NCI-H2029 treated with DMSO at 0.1 percent for 48 hours (cell line): ENCODE data around the gene KRT27.

Experiments
- DNase-seq: peaks from one replicate; lab custom pipeline; 2025; lab: John Stamatoyannopoulos, UW

KRT27 gene

GRCh38 chr17:40809721-40810421, 27.5 kb upstream of the KRT27 start:
- no peak for DNase-seq

GRCh38 chr17:40806131-40806530, 23.8 kb upstream of the KRT27 start:
- no peak for DNase-seq

- peak; percentile 56 for DNase-seq
Observed at GRCh38 chr17:40803617-40804082, 21.3 kb upstream of the KRT27 start.

- DNase-seq: no peak
Observed at GRCh38 chr17:40801157-40801556, 18.8 kb upstream of the KRT27 start.

- DNase-seq: no peak
Observed at GRCh38 chr17:40800381-40800780, 18.0 kb upstream of the KRT27 start.

- DNase-seq: no peak
Observed at GRCh38 chr17:40799859-40800258, 17.5 kb upstream of the KRT27 start, which contains the start of gene KRT28. KRT28 (minus strand) TSS chr17:40799959; CDS start chr17:40799893, 66 bp downstream.

- no peak for DNase-seq
Observed at GRCh38 chr17:40796846-40797245, 14.5 kb upstream of the KRT27 start.

- no peak for DNase-seq
Observed at GRCh38 chr17:40795019-40795667, 12.8 kb upstream of the KRT27 start.

- DNase-seq: no peak
Observed at GRCh38 chr17:40794466-40794865, 12.1 kb upstream of the KRT27 start.

- DNase-seq: no peak
Observed at GRCh38 chr17:40793832-40794231, 11.5 kb upstream of the KRT27 start.

- DNase-seq: no peak
Observed at GRCh38 chr17:40791787-40792436, 9.6 kb upstream of the KRT27 start.

GRCh38 chr17:40791111-40791510, 8.8 kb upstream of the KRT27 start:
- DNase-seq: no peak

GRCh38 chr17:40779181-40779909, 3.0 kb downstream of the KRT27 start:
- no peak for DNase-seq

- DNase-seq: no peak
Observed at GRCh38 chr17:40778461-40778860, 3.9 kb downstream of the KRT27 start.

GRCh38 chr17:40777971-40778370, 4.4 kb downstream of the KRT27 start:
- DNase-seq: no peak

GRCh38 chr17:40777459-40777858, 4.9 kb downstream of the KRT27 start:
- no peak for DNase-seq

GRCh38 chr17:40775945-40776344, 6.4 kb downstream of the KRT27 start:
- DNase-seq: no peak

GRCh38 chr17:40772101-40772500, 10.2 kb downstream of the KRT27 start, which contains the start of gene KRT26:
KRT26 (minus strand) TSS chr17:40772201; CDS start chr17:40772113, 88 bp downstream.
- no peak for DNase-seq

- no peak for DNase-seq
Observed at GRCh38 chr17:40765657-40766056, 16.7 kb downstream of the KRT27 start.

- DNase-seq: no peak
Observed at GRCh38 chr17:40763752-40764151, 18.6 kb downstream of the KRT27 start.

GRCh38 chr17:40760105-40761016, 22.0 kb downstream of the KRT27 start:
- no peak for DNase-seq
